Uterus (tissue), 4 donors: ENCODE data around the gene PPP2R5E. TPM values are rescaled to one million over a fixed set of nuclear protein-coding genes. Genes with fewer than 3 reads are reported as not detected.

Source experiments
- DNase-seq, 2 donors: peaks; one replicate each; pipeline ENCODE4 v3.0.0-alpha.2; 2019 to 2020
- H3K27ac ChIP-seq, 2 donors: fragments of 200-600 bp; sonication (generic); 1 replicate in 1 of 2; 2 replicates in 1 of 2; pipeline ENCODE4 v1.5.1; 2016 to 2018
- H3K27me3 ChIP-seq, 2 donors: fragments of 200-600 bp; sonication (generic); one replicate each; pipeline ENCODE4 v1.5.1; 2018 to 2019; ENCODE audit warnings: control low read depth in 1 of 2
- H3K36me3 ChIP-seq, 2 donors: fragments of 200-600 bp; sonication (generic); one replicate each; pipeline ENCODE4 v1.5.1; 2019; ENCODE audit warnings: control low read depth in 1 of 2
- H3K4me1 ChIP-seq, 2 donors: fragments of 200-600 bp; sonication (generic); one replicate each; pipeline ENCODE4 v1.5.1; 2018 to 2019; ENCODE audit warnings: control low read depth in 1 of 2
- H3K4me3 ChIP-seq, 2 donors: fragments of 200-600 bp; sonication (generic); 1 replicate in 1 of 2; 2 replicates in 1 of 2; pipeline ENCODE4 v1.5.1; 2018 to 2019; ENCODE audit warnings: mild to moderate bottlenecking in 1 of 2
- H3K9me3 ChIP-seq, 2 donors: fragments of 200-600 bp; sonication (generic); one replicate each; pipeline ENCODE4 v1.5.1; 2019; ENCODE audit warnings: control low read depth in 1 of 2
- POLR2A ChIP-seq, 2 donors: fragments of 450-650 bp; IDR thresholded peaks; one replicate each; pipeline ENCODE4 v1.6.1; 2016; ENCODE audit warnings: antibody characterized with exemption in 2 of 2, mild to moderate bottlenecking in 1 of 2, moderate library complexity in 1 of 2
- intact Hi-C: fragments of 100-400 bp; cut with DNase I; formaldehyde crosslinking; loops from one replicate; pipeline ENCODE4 v1.15.1; 2023; ENCODE audit warnings: low total_unique reads
- total RNA-seq, 4 donors: library from RNA; depleted of rRNA in 3 of 4; stranded (reverse); fragments of >200 nt in 3 of 4; gene quantifications; one replicate each; pipeline versions ENCODE4 v1.1.0 to v1.2.4, GENCODE V29; 2014 to 2023
- TF ChIP-seq, protein P1 (sequence below), 4 experiments: fragments of 200-600 bp in 2 of 4; fragments of 450-650 bp in 2 of 4; sonication (generic) in 2 of 4; IDR thresholded peaks; one replicate each; pipeline ENCODE4 v1.5.1; 2016 to 2019; ENCODE audit warnings: antibody characterized with exemption in 4 of 4, mild to moderate bottlenecking in 2 of 4, moderate library complexity in 1 of 4
- donor health status: DM: yes; HTN: yes; CAD: no.

PPP2R5E gene
- total RNA-seq, 4 donors from 2014 or later = 20.0 to 62.0 (median 42.3) TPM

DNA sequence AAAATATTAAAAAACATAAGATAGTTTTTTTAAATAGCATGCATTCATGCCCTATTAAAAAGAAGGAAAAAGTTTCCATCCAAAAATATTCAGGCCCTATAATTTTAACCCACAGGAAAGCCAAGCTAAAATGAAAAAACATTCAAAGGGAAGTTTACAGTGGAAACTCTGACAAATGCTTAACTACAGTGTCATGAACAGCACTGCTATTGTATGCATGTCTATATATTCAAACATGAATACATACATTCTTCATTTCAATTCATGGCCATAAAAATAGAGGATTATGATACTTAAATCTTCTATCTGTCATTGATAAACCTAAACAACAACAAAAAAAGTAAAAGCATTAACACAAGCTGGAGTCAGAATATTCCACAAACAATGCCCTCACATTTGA, 67.4 kb downstream of the PPP2R5E start:
- Histone ChIP-seq H3K9me3 (no peaks in the 10 kb centered on the region), H3K36me3 (no peaks in the 10 kb centered on the region), H3K27me3 (no peaks in the 10 kb centered on the region), H3K4me3 (no peak overlapping the region), H3K4me1 (no peaks in the 10 kb centered on the region), H3K27ac (no peak overlapping the region)
- no peak for TF ChIP-seq POLR2A (IDR thresholded peaks at IDR 0.05)
- intact Hi-C loops = no loop called here
- no peak for DNase-seq

DNA sequence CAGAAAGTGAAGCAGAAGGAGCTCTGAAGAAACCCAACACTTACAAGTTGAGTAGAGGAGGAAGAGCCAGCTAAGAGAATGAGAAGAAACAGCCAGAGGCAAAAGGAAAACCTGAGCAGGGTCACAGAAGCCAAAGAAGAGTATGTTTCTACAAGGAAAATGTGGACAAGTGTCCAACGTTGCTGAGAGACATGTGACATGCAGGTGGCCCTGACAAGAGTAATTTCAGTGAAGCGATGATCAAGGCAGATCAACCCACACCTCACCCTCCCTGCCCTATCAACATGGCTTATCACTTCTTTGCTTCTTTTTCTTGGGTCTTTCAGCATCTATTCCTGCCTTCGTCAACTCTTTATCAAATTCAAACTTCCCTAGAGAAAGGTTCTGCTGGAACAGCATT, 68.3 kb downstream of the PPP2R5E start:
- H3K27ac ChIP-seq = no peak overlapping the region
- no peak for TF ChIP-seq POLR2A (IDR thresholded peaks at IDR 0.05)
- TF ChIP-seq, protein P1, sequence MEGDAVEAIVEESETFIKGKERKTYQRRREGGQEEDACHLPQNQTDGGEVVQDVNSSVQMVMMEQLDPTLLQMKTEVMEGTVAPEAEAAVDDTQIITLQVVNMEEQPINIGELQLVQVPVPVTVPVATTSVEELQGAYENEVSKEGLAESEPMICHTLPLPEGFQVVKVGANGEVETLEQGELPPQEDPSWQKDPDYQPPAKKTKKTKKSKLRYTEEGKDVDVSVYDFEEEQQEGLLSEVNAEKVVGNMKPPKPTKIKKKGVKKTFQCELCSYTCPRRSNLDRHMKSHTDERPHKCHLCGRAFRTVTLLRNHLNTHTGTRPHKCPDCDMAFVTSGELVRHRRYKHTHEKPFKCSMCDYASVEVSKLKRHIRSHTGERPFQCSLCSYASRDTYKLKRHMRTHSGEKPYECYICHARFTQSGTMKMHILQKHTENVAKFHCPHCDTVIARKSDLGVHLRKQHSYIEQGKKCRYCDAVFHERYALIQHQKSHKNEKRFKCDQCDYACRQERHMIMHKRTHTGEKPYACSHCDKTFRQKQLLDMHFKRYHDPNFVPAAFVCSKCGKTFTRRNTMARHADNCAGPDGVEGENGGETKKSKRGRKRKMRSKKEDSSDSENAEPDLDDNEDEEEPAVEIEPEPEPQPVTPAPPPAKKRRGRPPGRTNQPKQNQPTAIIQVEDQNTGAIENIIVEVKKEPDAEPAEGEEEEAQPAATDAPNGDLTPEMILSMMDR (IDR thresholded peaks at IDR 0.05) = no peak
- no peak for DNase-seq
- intact Hi-C loops = no loop called here
- H3K27me3 ChIP-seq = no peaks in the 10 kb centered on the region
- H3K4me3 ChIP-seq = no peak overlapping the region
- no peaks in the 10 kb centered on the region for H3K9me3 ChIP-seq
- no peaks in the 10 kb centered on the region for H3K4me1 ChIP-seq
- no peaks in the 10 kb centered on the region for H3K36me3 ChIP-seq

DNA sequence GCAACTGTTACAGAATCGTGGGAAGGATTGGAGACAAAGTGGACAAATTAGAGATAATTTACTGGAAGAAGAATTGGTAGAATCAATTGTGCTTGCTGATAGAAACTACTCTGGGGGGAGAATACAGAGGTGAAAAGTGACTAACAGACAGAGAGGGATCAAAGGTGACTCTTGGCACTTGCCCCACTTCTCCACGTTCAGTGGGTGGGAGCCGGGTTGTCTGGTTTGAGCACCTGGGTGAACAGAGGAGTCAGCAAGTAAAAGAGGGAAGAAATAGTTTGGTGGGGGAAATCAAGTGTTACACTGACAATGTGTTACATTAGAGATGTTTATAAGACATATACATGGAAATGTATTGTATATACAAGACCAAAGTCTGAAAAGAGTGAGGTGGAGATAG, 69.1 kb downstream of the PPP2R5E start:
- H3K9me3 ChIP-seq = no peaks in the 10 kb centered on the region
- H3K27ac ChIP-seq = no peak overlapping the region
- no peaks in the 10 kb centered on the region for H3K4me1 ChIP-seq
- no peaks in the 10 kb centered on the region for H3K36me3 ChIP-seq
- intact Hi-C loops = no loop called here
- H3K27me3 ChIP-seq = no peaks in the 10 kb centered on the region
- TF ChIP-seq, protein P1 (IDR thresholded peaks at IDR 0.05) = no peak
- TF ChIP-seq POLR2A (IDR thresholded peaks at IDR 0.05) = no peak
- no peak for DNase-seq
- no peak overlapping the region for H3K4me3 ChIP-seq

DNA sequence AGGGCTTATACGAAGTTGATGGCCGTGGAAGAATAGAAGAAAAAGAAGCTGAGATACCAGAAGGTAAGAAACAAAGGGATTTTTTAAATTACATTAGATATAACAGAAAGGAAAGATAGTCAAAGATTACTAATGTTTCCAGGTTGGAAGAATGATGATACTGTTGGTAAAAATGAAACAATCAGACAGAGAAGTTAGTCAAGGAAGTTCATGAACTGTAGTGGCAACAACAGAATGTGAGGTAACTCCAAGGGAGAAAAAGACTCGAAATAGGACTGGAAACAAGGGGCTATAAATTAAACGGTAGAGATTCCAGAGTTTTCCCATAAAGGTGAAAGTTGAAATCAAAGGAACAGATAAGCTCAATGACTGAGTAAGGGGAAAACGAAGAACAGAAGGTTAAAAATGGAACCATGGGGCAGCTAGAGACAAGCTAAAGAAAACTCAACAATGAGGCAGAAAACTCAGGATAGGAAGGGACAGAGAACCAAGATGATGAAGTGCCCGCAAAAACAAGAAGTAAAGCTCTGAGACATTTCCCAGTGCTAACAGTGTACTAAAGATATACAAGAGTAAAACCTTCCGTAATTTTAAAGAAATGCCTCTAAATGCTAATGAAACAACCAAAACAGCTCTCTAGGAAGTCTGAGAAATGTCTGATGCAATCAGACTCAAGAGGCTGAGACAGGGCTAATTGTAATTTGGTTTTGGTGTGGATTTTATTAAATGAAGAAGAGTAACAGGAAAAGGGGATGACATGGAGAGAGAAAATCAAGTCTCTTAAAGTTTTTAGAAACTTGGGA, 70.0 kb downstream of the PPP2R5E start:
- Histone ChIP-seq H3K36me3 (no peaks in the 10 kb centered on the region), H3K27me3 (no peaks in the 10 kb centered on the region), H3K9me3 (no peaks in the 10 kb centered on the region), H3K4me1 (peaks cover 0 to 3% of the 10 kb centered on the region in 2 donors), H3K27ac (no peak overlapping the region), H3K4me3 (no peak overlapping the region)
- DNase-seq = no peak
- intact Hi-C loops = no loop called here
- TF ChIP-seq, protein P1 (IDR thresholded peaks at IDR 0.05) = no peak
- no peak for TF ChIP-seq POLR2A (IDR thresholded peaks at IDR 0.05)

DNA sequence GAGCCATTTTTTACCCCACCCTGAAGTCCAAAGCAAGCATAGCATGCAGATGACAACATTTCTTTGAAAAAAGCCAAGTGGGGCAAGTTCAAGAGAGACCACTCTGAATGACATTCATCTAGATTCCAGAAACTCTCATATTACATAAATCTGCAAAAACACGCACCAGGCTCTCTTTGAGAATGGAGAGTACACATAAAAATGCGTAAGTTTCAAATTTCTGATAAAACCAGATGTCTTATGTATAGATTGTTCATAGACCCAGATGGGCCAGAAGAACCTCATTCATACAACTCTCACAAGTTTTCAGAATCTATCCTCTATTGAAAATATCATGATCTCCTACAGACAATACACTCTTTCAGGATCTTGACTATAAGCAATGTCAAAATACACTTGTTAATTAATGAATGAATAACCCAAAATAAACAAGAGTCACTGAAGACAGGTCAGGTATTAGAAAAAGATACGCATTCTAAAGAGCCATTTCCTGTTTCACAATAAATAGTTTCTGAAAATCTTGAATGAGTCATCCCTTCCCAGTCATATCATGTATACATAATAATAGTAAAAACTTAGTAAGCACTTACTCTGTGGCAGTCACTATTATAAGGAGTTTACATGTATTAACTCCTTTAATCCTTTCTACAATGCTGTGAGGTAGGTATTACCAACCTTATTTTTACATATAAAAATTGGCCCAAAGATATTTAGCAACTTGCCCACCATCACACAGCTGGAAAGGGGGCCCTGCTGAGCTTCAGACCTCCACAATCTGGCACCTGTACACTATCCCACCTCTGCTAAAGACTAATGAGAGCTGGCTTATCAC, 72.0 kb downstream of the PPP2R5E start:
- DNase-seq = no peak
- peaks cover 0 to 6% of the 10 kb centered on the region in 2 donors for H3K4me1 ChIP-seq
- no peak overlapping the region for H3K27ac ChIP-seq
- no peaks in the 10 kb centered on the region for H3K27me3 ChIP-seq
- H3K9me3 ChIP-seq = no peaks in the 10 kb centered on the region
- intact Hi-C loops = no loop called here
- TF ChIP-seq, protein P1 (IDR thresholded peaks at IDR 0.05) = no peak
- no peak for TF ChIP-seq POLR2A (IDR thresholded peaks at IDR 0.05)
- H3K4me3 ChIP-seq = no peak overlapping the region
- H3K36me3 ChIP-seq = no peaks in the 10 kb centered on the region
